ENCODE results near the gene ABCC2. TPM values are rescaled to one million over a fixed set of nuclear protein-coding genes. Genes with fewer than 3 reads are reported as not detected.
"Not testable (repeated sequence)": the region's sequence is repeated elsewhere in the genome, so short reads cannot be mapped to it uniquely, and the experiment has no call there.

The ABCC2 gene
- total RNA-seq (2014; rRNA removed; shearing (Covaris generic)): 1.8 and 3.7 TPM in 2 replicates

GRCh38 chr10:99782447-99783286, at the start of gene ABCC2:
Gene ABCC2 (plus strand): TSS chr10:99782640. CDS start chr10:99782845, 205 bp downstream.
- no peak for DNase-seq (ENCODE audit: low spot score)
- in situ Hi-C loops (cut with HindIII; ENCODE audit: low sequenced_read_pairs): no loop called here

GRCh38 chr10:99733366-99733765, 49.1 kb upstream of the ABCC2 start:
- in situ Hi-C loops (cut with HindIII; ENCODE audit: low sequenced_read_pairs): no loop called here
- DNase-seq (ENCODE audit: low spot score): no peak

DNA sequence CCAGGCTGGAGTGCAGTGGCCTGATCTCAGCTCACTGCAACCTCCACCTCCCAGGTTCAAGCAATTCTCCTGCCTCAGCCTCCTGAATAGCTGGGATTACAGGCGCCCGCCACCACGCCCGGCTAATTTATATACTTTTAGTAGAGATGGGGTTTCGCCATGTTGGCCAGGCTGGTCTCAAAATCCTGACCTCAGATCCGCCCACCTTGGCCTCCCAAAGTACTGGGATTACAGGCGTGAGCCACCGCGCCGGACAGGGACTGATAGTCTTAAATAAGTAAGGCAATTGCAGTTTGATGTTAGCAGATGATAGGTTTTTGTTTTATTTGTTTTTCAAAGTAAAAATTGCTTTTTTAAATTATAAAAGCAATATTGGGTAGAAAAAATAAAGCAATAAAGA, 48.3 kb upstream of the ABCC2 start:
- in situ Hi-C loops (cut with HindIII; ENCODE audit: low sequenced_read_pairs); DNase-seq (ENCODE audit: low spot score): not testable (repeated sequence)

DNA sequence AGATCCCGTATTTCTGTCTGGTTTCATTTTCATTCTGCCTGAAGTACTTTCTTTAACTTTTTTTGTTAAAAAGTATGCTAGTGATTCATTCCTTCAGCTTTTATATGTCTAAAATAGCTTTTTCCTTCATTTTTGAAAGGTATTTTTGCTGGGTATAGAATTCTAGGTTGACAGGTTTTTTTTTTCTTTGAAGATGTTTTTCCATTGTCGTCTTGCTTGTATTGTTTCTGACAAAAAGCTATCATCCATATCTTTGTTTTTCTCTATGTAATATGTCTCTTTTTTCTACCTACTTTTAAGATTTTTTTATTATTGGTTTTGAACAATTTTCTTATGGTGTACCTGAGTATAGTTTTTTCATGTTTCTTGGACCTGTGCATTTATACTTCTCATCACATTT, 42.2 kb upstream of the ABCC2 start:
- DNase-seq (ENCODE audit: low spot score): no peak
- in situ Hi-C loops (cut with HindIII; ENCODE audit: low sequenced_read_pairs): no loop called here

DNA sequence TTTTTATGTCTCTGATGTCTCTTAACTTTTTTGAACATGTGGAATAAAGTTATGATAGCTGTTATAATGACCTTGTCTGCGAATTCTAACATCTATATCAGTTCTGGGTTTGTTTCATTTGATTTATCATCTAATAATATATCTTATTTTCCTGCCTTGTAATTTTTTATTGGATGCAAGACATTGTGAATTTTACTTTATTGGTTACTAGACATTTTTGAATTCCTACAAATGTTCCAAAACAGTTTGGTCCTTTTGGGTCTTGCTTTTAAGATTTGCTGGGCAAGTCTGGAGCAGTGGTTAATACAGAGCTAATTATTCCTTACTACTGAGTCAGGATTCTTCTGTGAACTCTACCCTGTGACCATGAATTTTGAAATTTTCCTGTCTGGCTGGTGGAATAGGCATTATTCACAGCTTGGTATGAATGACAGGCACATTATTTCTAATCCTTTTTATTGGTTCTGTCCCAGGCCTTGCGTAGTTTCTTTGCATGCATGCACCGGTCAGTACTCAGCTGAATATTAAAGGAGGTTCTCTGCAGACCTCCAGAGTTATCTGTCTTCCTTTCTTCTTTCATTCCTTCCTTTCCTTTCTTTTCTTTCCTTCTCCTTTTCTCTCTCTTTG, 41.4 kb upstream of the ABCC2 start:
- in situ Hi-C loops (cut with HindIII; ENCODE audit: low sequenced_read_pairs): no loop called here
- no peak for DNase-seq (ENCODE audit: low spot score)

- in situ Hi-C loops (cut with HindIII; ENCODE audit: low sequenced_read_pairs): no loop called here
- DNase-seq (ENCODE audit: low spot score): no peak
Measured at GRCh38 chr10:99742254-99742653, 40.2 kb upstream of the ABCC2 start.

DNA sequence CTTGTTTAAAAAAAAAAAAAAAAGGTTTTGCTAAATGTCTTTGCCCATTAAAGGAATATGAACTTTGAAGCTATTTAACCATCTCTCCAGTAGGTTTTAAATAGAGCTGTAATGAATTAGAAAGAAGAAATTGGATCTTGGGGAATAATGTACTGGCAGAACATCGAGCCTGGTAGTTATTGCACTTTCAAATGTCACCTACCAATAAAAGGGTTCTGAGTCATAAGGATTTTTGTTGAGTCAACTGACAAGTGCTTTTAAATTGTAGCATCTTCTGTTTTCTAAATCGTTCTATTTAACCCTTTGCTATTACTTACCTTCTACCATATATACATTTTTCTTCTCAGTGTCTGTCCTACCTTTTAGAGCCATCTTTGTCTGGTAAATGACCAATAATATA, 39.7 kb upstream of the ABCC2 start:
- in situ Hi-C loops (cut with HindIII; ENCODE audit: low sequenced_read_pairs): no loop called here
- DNase-seq (ENCODE audit: low spot score): no peak

DNA sequence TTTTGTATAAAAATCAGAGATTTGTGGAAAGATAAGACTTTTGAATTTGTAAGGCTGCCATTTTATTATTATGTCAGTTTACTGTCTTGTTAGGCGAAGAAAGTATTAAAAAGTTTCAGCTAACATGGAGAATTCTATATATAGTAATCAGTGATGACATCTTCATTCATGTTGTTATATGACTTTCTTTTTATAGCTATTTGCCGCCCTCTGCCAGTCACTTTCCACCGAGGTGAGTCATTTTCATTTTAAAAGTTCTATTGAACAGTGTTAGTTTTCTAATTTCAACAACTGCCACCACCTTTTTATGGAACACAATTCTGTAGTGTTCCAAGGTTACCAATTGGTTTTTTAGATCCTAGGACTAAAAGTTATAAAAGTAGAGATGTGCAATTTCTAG, 38.6 kb upstream of the ABCC2 start:
- no peak for DNase-seq (ENCODE audit: low spot score)
- in situ Hi-C loops (cut with HindIII; ENCODE audit: low sequenced_read_pairs): no loop called here

- DNase-seq (ENCODE audit: low spot score); in situ Hi-C loops (cut with HindIII; ENCODE audit: low sequenced_read_pairs): not testable (repeated sequence)
Measured at GRCh38 chr10:99746166-99746565, 36.3 kb upstream of the ABCC2 start.

- DNase-seq (ENCODE audit: low spot score): no peak
- in situ Hi-C loops (cut with HindIII; ENCODE audit: low sequenced_read_pairs): no loop called here
Measured at GRCh38 chr10:99748823-99749451, 33.5 kb upstream of the ABCC2 start.

DNA sequence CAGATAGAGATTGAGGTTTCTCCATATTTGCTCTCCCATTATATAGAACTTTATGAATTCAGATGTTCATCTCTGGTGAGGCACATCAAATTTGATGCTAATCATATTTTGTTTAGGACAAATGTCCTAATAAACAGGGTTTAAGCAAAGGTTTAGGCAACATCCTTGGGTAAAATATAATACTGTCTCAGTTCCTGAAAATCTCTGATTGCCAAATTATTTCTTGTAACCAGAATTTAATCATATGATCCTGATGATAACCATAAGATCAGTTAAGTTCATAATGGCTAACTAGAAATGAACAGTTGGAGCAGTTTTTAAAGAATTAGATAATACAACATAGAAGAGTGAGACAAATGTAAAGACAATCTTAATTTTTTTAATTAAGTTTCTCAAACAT, 31.8 kb upstream of the ABCC2 start:
- in situ Hi-C loops (cut with HindIII; ENCODE audit: low sequenced_read_pairs): no loop called here

DNA sequence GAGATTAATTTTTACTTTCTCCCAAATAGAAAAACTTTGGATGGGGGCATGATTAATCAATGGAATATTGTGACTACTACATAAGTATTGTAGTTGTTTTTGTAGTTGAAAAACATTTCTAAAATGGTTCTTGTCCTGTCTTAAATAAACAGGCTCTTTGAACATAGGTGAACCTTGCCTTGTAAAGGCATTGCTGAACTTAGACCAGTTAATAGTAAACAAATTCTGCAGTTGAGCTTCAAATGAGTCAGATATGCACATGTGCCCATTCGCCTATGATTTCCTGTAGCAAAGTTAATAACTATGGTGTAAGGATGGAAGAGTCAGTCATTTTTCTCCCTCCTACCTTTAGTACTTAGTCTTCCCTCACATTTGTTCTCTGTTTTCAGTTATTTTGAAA, 27.8 kb upstream of the ABCC2 start:
- in situ Hi-C loops (cut with HindIII; ENCODE audit: low sequenced_read_pairs): no loop called here
- DNase-seq (ENCODE audit: low spot score): no peak

More for the DNA sequence above, 31.8 kb upstream of the ABCC2 start:
- DNase-seq (ENCODE audit: low spot score): no peak

GRCh38 chr10:99756159-99756558, 26.3 kb upstream of the ABCC2 start:
- in situ Hi-C loops (cut with HindIII; ENCODE audit: low sequenced_read_pairs): no loop called here
- no peak for DNase-seq (ENCODE audit: low spot score)

GRCh38 chr10:99758211-99758891, 24.1 kb upstream of the ABCC2 start:
- DNase-seq (ENCODE audit: low spot score): no peak
- in situ Hi-C loops (cut with HindIII; ENCODE audit: low sequenced_read_pairs): no loop called here

GRCh38 chr10:99760321-99760720, 22.1 kb upstream of the ABCC2 start:
- no peak for DNase-seq (ENCODE audit: low spot score)
- in situ Hi-C loops (cut with HindIII; ENCODE audit: low sequenced_read_pairs): no loop called here

DNA sequence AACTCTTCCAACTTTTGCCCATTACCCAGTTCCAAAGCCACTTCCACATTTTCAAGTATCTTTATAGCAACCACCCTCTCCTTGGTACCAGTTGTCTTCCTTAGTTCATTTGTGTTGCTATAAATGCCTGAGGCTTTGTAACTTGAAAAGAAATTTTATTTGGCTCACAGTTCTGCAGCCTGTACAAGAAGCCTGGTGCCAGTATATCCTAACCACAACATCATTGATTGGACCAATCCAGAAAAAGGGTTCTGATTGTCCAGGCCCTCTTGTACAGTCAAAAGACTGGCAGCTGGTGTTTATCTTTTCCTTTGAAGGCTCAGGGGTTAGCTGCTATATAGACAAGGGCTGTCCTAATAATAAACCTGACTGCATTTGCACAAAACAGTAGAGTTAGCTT, 21.1 kb upstream of the ABCC2 start:
- no peak for DNase-seq (ENCODE audit: low spot score)
- in situ Hi-C loops (cut with HindIII; ENCODE audit: low sequenced_read_pairs): no loop called here

DNA sequence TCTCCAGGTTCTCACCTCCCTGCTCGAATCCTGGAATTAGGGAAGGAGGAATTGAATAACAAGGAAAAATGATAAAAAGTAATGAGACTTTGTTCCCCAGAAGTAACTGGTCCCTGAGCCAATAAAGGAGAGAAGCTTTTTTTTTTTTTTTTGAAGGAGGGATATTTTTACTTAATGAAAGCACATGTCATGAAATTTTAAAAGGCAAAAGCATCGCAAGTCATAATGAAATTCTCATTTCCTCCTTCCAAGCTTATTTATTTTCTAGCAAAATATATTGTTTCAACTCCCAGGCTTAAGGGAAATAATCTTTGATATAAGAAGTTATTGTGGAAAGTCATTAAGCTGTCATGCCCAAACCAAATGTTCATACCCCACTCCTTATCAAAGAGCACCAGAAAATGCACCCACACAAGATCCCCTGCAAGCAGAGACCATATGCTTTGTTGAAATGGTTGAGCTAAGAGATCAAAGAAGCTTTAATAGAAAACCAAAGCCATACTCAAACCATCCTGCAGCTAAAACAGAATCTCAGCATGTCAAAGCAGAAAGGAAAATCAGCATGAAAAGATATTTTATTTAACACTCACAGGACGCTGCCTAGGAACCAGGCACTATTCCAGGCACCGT, 16.7 kb upstream of the ABCC2 start:
- in situ Hi-C loops (cut with HindIII; ENCODE audit: low sequenced_read_pairs): no loop called here
- no peak for DNase-seq (ENCODE audit: low spot score)

DNA sequence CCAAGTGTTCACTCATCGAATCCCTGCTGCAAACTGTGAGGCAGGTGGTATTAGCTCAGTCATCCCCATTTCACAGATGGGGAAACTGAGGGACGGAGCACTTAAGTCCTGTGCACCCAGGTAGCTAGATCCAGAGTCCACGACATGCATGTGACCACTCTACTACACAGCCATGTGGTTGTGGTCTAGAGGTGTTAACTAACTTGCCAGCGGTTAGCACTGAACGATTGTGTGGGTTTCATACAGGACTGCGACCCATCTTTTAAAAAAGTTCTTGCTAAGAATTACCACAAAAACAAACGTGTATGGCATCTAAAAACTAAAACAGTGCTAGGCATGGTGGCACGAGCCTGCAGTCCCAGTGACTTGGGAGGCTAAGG, 16.1 kb upstream of the ABCC2 start:
- in situ Hi-C loops (cut with HindIII; ENCODE audit: low sequenced_read_pairs): no loop called here
- no peak for DNase-seq (ENCODE audit: low spot score)

DNA sequence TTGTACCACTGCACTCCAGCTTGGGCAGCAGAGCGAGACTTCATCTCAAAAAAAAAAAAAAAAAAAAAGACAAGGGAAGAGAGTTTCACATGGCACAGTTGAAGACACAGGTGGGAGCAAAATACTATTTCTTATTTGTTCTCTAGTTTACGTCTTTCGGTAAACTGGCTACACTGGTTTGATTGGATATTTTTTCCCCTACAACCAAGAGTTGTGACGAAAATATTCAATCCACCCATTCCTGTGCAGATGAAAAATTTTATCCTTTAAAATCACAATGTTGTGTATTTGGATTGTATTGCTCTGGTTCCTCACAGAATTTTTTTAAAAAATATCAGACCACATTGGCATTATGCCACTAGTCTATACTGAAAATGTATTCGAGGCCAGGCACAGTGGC, 14.5 kb upstream of the ABCC2 start:
- no peak for DNase-seq (ENCODE audit: low spot score)
- in situ Hi-C loops (cut with HindIII; ENCODE audit: low sequenced_read_pairs): no loop called here
